GM19452 (cell line): ENCODE measurements around the gene AKAP8L.
"Not testable (repeated sequence)": the region's sequence is repeated elsewhere in the genome, so short reads cannot be mapped to it uniquely, and the experiment has no call there.

Experiments
- ATAC-seq: cut with Tn5 transposase; IDR thresholded peaks from one replicate; pipeline ENCODE4 v1.9.1; 2021; ENCODE audit not compliant: unreplicated experiment

Gene AKAP8L

GRCh38 chr19:15418231-15418578 is 583 bp downstream of the AKAP8L start:
- no peak for ATAC-seq

GRCh38 chr19:15417699-15418098 is 1.1 kb downstream of the AKAP8L start:
- ATAC-seq, result no peak

DNA sequence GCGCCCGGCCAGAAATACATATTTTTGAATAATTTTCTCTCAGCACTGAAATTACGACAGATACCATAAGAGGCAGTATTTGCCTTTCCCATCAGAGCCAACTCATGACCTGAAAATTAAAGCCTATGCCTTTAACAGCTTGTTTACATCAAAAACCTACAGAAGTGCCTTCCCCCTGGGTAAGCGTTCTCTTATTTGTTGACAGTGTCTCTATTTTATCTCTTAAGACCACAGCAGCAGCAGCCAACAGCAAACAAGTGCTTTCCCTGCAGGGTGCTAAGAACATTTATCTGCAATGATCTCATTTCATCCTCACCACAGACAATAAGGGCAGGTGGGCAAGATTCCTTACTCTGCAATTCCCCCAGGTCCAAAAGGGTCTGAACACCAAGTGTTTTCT is 6.0 kb downstream of the AKAP8L start:
- no peak for ATAC-seq

- ATAC-seq, result not testable (repeated sequence)
These were observed 7.4 kb downstream of the AKAP8L start for GRCh38 chr19:15411351-15411750.

GRCh38 chr19:15404780-15405211 is 14.0 kb downstream of the AKAP8L start:
- ATAC-seq, result no peak

- no peak for ATAC-seq
These were observed 14.6 kb downstream of the AKAP8L start for GRCh38 chr19:15404097-15404779.

DNA sequence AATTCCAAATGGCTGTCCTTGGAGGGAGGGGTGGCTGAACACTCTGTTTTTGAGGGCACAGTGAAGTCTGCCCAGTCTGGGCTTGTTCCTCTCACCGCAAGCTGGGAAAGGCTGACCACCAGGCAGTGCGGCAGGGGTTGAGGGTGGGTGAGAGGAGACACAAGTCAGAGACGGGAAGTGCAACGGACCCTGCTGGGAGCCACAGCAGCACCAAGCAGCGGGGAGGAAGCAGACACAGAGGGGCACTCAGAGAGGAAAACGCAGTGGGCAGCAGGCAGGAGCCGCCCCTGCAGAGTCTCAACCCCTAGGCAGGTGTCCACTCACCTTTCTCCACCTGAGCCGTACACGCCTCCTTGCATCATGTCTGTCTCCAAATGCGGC is 15.6 kb downstream of the AKAP8L start:
- no peak for ATAC-seq

DNA sequence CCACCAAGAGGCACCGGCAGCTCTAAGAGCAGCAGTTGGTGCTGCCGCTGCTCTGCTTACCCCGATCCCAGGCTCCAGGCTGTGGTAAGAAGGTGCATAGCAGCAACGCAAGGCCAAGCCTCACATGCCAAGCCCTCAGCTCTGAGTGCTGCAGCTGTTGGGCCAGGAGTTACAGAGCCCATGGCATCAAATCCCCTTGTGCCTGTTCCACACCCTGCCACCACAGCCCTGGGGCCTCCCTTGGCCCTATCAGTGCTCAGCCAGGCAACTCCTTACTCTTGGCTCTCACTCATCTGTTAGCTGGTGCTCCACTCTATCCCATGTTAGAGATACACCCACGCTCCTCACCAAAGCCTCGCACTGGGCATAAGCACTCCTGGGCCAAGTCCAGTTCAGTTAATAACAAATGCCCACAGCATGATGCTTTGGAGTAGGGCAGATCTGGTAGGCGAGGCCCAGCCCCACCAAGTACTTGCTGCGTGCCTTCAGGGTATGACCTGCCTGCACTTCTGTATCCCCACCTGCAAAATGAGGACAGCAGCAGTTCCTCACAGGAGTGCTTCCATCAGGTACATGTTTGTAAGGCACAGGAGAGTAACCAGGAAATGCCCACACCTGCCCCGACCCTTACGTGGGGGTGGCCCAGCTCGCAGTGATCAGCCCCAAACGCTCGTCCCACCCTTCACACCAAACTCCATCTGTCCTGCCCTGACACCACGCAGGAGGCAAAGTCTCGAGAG is 16.2 kb downstream of the AKAP8L start:
- ATAC-seq, result no peak

DNA sequence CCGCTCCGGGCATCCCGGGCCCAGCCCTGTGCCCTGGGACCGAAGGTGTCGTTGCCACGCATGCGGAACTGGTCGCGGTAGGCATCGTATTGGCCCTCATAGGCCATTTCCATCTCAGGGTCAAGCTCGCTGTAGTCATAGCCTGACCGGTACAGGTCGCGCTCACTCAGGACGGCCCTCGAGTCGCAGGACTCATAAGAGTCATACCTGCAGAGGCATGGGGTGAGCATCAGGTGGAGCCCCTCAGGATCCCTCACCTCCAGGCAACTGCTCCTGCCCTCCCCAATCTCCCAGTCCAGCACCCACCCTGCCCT is 17.4 kb downstream of the AKAP8L start:
- ATAC-seq, result no peak

DNA sequence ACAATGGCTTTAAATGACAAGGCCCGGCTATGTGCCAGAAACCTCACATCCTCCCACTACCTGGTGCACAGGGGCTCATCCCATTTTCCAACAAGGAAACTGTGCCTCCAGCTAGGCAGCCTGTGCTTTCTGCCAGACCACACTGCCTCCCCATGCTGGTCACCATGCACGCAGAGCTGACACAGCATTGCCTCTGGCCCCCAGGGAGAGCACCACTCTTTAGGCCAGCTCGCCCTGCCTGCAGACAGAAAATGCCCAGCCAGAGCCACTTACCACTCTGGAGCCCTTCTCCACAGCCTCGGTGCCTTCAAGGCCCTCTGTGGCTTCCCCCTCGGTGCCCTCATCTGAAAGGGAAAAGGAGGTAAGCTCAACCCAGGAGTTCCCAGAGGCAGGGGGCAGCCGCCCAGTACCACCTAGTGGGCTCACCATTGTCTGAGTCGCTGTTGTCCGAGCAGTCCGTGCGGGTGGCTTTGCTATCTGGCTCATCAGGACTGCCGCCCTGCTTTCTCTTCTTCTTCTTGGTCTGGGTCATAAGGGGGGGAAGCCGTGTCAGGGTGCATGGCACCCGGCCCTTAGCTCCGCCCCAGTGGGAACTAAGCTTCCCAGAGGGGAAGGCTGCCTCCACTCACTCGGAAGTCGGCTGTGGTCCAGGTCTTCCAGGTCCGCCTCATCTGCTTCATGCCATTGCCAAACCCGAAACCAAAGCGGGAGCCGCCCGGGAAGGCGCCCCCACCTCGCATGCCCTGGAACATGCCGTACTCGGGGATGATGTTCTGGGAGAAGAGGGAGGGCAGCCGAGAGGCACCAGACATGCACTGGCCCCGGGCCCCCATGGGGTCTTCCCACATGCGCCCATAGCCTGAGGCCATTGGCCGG is 18.0 kb downstream of the AKAP8L start:
- ATAC-seq, result no peak

DNA sequence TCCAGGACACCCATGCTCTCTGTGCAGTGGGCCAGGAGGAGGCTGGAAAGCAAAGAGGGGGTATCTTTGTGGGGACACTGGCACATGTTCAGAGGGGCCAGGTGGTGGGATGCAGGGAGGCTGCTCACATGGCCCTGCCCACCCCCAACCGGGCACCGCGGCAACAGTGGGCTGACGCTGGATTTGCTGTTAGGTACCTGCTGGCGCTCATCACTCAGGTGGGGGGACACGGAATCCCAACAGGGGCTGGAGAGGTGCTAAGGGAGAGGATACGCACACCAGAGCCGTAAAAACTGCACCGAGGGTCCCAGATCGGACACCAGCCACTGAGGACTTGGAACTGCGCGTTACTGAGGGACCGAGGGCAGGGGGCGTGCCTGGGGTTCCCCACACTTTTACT is 19.2 kb downstream of the AKAP8L start:
- no peak for ATAC-seq

- ATAC-seq, result no peak
These were observed 19.6 kb downstream of the AKAP8L start for GRCh38 chr19:15399234-15399515.

DNA sequence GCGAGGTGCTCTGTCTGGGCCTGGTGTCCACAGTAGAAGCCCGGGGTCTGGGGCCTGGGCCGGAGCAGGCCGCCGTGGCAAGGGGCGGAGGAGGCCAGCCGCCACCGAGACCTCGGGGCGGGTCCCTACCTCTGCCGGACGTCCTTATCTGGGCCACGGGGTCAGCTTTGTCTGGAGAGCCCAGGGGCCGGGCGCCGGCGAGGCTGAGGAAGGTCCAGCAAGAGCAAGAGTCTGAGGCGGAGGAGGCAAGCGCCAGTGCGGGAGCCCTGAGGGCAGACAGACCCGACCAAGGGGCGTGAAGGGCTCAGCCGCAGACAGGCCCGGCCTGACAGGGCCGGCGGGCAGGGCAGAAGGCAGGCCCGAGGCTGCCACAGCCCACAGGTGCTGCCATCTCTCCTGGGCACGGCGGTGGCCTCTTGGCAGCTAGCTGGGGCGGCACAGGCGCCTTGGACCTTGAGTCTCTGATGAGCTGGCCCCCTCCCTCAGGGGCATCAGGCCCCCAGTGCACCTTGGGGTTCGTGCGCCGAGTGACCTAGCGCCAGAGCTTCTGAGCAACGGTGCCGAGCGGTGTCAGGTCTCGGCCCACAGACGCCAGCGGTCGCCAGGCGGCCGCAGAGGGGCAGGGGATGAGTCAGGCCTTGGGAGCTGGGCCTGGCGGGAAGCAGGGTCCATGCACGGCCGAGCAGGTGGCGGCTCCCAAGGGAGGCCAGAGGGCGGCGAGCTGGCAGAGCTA is 20.1 kb downstream of the AKAP8L start:
- no peak for ATAC-seq

DNA sequence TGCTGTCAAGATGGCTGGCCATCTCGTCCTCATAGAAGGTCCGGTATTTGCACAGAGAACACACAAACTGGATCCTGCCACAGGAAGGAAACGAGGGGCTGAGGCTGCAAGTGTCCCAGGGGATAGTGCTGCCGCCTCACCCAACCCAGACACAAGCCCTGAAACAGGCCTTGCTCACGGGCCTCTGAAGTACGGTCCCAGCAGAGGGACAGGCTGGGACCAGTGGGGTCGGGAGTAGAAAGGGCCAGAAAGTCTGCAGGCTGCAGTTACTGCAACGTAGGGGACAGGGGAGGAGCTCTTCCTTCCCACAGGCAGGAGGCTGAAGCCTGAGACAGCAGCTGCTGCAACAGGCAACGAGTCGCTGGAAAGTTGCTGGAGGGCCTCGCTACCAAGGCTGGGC is 21.0 kb downstream of the AKAP8L start:
- no peak for ATAC-seq

DNA sequence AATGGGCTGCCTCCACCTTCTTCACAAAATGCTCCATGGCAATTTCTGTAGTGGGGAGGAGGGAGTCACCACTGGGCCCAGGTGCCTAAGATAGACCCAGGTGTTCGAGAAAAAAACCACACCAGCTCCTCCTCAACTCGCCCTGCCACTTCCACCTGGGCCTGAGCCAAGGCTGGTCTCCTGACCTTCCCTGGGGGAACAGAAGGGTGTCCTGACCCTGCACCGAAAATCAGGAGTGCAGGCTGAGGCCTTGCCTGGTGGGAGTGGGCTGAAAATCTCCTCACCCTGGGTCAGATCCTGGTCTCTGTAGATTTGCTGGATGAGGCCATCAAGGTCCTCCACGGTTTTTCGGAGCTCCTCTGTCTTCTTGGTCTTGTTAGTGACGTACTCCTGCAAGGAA is 21.6 kb downstream of the AKAP8L start:
- no peak for ATAC-seq

- ATAC-seq, result no peak
These were observed 22.4 kb downstream of the AKAP8L start for GRCh38 chr19:15396436-15396835.

DNA sequence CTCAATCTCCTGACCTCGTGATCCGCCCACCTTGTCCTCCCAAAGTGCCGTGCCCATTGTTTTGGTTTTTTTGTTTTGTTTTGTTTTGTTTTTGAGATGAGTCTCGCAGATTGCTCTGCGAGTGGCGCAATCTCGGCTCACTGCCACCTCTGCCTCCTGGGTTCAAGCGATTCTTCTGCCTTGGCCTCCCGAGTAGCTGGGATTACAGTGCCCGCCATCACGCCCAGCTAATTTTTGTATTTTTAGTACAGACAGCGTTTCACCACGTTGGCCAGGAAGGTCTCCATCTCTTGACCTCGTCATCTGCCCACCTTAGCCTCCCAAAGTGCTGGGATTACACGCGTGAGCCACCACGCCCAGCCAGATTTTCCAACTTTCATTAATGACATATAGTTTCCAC is 23.5 kb downstream of the AKAP8L start:
- ATAC-seq, result not testable (repeated sequence)

DNA sequence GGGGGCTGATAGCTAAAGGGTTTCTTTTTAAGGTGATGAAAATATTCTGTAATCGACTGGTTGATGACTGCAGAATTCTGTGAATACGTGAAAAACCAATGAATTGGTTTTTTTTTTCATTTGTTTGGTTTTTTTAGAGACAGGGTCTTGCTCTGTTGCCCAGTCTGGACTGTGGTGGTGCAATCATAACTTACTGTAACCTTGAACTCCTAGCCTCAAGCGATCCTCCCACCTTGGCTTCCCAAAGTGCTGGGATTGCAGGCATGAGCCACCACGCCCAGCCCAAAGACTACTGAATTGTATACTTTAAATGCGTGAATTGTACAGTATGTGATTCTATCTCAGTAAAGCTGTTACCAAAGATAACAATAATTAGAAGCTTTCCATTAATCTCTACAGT is 24.4 kb downstream of the AKAP8L start:
- no peak for ATAC-seq

GRCh38 chr19:15393963-15394362 is 24.8 kb downstream of the AKAP8L start:
- no peak for ATAC-seq

DNA sequence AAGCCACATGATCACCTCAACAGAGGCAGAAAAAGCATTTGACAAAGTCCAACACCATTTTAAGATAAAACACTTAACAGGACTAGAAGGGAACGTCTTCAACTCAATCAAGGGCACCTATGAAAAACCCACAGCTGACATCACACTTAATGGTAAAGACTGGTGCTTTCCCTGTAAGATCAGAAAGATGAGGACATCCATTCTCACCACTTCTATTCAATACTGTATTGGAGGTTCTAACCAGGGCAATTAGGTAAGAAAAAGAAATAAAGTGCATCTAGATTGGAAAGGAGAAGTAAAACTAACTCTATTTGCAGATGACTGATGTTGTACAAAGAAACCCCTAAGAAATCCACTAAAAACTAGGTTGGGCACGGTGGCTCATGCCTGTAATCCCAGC is 28.0 kb downstream of the AKAP8L start:
- no peak for ATAC-seq

- no peak for ATAC-seq
These were observed 36.9 kb downstream of the AKAP8L start for GRCh38 chr19:15381864-15382263.

- ATAC-seq, result no peak
These were observed 37.4 kb downstream of the AKAP8L start for GRCh38 chr19:15381429-15381828.
